CD4-positive, alpha-beta T cell treated with Interleukin-21 for 1 hour (primary cell): ENCODE measurements around the gene TPRN.

Source experiments
- DNase-seq: peaks from one replicate; pipeline ENCODE4 v3.0.0-alpha.2; 2020

Gene TPRN

DNA sequence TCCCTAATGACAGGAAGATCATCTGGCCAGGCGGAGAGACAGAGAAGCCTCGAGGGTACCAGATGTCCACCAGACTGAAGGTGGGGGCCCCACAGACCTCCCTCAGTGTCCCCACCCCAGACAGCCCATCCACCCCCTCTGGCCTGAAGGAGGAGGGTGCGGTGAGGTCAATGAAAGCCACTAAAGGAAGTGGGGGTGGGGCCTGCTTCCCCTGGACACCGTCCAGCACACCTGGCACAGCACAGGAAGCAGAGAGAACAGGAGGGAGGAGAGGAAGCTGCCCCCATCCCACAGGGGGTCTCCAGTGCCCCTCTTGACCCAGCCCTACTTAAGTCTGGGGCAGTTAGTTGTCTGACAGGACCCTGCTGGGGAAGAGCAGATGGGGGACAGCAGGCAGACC, 41.9 kb downstream of the TPRN start:
- no peak for DNase-seq

DNA sequence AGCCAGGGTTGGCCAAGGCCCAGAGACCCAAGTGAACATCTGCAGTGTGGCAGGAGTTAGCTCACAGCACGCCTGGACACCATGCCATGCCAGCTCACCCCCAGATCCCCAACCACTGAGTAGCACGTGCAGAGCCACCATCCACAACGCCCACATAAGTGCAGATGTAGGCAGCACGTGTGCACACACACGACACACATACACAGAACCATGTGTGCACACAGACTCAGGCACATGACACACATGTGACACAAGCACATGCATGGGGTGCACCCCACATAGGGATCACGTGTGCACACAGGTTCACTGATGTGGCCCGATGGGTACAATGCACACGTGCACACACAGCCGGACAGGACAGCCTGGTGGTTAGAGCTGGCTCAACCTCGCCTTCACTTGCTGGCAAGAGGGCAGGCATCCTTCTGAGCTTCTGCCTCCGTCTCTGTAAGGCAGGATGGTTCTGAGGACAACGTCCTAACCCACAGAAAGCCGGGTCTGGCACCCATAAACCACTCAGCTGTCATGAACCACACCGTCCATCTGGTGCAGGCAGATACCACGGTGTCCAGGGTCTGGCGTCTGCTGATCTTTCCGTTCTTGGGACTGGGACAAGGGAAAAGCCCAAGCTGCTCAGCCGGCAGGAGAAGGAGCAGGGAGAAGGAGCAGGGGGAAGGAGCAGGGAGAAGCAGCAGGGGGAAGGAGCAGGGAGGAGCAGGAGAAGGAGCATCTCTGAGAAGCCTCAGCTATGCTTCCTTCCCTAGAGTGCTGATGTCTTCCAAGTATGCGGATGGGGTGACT, 42.7 kb downstream of the TPRN start:
- DNase-seq, result no peak

DNA sequence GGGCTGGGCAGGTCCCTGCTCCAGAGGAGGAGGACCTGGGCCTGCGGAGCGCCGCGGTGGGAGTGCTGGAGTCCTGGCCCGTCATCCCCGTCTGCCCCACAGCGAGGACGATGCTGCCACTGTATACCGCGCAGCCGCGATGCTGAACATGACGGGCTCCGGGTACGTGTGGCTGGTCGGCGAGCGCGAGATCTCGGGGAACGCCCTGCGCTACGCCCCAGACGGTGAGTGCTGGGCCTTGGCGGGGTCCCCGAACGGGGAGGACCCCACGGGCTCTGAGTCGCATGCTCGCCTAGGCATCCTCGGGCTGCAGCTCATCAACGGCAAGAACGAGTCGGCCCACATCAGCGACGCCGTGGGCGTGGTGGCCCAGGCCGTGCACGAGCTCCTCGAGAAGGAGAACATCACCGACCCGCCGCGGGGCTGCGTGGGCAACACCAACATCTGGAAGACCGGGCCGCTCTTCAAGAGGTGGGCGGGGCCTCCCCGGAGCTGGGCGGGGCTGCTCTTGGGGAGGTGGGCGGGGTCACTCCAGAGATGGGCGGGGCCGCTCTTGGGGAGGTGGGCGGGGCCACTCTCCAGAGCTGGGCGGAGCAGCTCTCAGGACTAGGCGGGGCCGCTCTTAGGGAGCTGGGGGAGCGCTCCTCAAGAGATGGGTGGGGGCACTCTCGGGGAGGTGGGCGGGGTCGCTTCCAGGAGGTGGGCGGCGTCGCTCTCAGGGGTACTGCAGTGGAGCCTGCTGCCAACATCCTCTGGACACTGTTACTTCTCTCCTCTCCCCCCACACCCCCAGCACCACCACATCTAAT, 43.8 kb downstream of the TPRN start:
- peak; percentile 60 for DNase-seq

DNA sequence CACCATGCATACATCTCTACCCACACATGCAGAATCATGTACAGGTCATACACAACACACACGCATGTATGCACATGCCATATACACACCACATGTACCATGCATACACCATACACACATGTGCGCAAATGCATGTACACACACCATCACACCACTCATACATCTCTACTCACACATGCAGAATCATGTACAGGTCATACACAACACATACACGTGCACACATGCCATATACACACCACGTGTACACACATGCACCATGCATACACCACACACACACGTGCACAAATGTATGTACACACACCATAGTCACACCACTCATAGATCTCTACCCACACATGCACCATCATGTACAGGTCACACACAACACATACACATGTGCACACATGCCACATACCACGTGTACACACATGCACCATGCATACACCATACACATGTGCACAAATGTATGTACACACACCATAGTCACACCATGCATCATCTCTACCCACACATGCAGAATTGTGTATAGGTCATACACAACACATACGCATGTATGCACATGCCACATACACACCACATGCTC, 47.6 kb downstream of the TPRN start:
- DNase-seq, result no peak

DNA sequence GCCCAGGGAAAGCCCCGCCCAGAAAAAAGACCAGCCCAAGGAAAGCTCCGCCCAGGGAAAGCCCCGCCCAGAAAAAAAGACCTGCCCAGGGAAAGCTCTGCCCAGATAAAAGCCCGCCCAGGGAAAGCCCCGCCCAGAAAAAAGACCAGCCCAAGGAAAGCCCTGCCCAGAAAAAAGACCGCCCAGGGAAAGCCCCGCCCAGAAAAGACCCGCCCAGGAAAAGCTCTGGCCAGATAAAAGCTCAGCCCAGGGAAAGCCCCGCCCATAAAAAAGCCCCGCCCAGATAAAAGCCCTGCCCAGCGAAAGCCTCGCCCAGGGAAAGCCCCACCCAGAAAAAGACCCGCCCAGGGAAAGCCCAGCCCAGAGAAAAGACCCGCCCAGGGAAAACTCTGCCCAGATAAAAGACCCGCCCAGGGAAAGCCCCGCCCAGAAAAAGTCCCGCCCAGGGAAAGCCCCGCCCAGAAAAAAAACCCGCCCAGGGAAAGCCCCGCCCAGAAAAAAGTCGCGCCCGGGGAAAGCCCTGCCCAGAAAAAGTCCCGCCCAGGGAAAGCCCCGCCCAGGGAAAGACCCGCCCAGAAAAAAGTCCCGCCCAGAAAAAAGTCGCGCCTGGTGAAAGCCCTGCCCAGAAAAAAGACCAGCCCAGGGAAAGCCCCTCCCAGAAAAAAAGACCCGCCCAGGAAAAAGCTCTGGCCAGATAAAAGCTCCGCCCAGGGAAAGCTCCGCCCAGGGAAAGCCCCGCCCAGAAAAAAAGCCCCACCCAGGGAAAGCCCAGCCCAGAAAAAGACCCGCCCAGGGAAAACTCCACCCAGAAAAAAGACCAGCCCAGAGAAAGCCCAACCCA, 49.7 kb downstream of the TPRN start:
- DNase-seq, result peak; percentile 59

DNA sequence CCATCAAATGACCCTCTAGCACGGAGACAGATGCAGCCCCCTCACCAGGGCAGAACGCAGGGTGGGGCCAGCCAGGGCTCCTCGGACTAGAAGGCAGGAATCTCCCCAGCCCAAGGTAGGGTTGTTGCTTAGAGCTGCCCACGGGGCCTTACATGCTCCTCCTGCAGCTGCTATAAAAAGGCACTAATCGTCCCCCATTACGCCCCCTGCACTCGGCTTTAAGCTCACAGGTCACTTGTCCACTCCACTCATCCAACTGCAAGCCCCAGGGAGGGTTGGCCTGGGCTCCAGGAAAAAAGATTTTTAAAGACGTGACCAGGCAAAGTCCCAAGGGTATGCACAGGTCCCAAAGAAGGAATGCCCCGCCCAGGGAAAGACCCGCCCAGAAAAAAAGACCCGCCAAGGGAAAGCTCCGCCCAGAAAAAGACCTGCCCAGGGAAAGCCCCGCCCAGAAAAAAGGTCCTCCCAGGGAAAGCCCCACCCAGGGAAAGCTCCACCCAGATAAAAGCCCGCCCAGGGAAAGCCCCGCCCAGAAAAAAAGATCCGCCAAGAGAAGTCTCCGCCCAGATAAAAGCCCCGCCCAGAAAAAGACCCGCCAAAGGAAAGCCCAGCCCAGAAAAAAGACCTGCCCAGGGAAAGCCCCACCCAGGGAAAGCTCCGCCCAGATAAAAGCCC, 50.5 kb downstream of the TPRN start:
- DNase-seq, result no peak

DNA sequence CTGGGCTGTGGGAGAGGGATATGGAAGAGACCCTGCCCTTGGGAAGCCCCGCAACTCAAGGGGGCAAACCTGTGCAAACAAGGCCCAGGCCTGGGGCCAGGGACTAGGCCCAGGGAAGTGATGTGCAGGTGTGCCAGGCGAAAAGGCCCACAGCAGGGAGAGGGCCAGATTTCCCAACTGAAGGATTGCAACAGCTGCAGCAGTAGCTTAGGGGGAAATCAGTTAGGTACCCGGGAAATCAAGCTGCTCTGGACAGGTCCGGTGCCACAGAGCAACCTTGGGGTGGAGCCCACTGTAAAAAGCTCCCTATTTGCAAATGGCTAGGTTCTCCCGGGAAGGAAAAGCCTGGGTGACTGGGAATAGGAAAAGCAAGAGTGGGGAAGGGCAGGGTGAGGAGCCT, 51.2 kb downstream of the TPRN start:
- DNase-seq, result no peak

DNA sequence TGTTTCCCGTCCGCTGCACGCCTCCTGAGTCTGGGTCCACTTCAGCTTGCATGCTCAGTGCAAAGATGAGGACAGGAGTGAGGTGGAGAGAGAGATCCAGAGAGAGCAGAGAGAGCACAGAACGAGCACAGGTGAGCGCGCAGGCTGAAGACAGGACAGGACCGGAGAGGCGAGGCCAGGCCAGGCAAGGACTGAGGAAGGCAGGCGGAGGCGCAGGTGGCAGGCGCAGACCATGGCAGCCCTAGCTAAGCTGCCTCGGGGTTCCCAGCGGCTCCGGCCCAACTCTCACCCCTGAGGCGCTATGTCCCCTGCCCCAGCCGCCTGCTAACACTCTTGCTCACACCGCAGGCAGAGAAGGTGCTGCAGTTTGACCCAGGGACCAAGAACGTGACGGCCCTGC, 51.9 kb downstream of the TPRN start:
- no peak for DNase-seq

DNA sequence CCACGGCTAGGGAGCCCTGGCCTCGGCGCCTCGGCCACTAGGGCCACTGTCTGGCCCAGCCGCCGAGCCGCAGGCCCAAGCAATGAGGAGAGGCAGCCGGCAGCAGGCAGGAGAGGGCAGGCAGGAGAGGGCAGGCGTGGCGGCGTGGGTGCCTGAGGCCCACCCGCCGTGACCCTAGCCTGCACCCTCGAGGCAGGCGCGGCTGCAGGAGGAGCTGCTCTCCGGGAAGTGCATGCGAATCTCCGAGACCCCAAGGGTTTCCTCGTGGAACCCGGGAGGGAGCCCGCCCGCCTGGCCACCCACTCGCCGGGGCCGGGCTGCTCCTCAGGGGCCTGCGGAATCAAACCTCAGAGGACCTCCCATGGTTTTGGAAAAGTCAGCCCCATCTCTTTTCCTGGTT, 52.3 kb downstream of the TPRN start:
- DNase-seq, result no peak

DNA sequence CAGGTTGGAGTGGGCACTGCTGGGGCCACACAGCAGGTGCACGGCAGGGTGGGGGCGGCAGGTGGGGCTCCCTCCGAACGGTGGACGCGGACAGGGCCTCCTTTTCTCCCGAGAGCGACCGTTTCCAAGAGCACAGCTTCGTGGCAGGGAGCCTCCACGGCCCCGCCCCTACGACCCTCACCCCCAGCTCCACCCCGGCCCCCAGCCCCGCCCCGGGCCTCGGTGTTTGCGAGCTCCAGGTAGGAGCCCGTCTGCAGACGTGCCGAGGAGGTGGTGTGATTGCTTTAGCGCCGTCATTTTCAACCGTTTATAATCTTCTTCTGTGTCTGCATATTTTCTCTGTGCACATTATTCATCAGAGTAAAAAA, 52.8 kb downstream of the TPRN start:
- no peak for DNase-seq

DNA sequence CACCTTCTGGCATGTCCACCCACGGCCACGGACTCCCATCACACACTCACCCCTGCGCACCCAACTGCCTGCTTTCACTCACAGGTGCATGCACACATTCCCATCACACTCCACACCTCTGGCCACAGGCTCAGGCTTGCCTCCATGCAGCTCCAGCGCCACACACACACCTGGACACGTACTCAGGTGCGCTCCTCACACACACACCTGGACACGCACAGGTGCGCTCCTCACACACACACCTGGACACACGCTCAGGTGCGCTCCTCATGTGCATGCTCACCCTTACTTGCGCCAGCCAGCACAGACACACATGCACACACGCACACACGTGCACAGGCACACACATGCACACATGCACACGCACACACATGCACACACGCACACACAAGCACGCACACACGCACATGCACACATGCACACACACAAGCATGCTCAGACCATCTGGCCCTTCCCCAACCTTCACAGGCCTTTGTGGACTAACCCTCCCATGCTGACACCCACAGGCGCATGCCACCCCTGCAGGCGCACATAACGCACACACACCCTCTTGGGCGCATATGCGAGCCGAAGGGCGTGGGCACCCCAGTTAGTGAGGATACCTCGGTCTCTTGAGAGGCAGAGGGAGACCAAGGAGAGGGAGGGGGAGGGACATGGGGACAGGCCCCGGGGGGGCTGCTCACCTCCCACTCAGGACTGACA, 53.3 kb downstream of the TPRN start:
- no peak for DNase-seq

DNA sequence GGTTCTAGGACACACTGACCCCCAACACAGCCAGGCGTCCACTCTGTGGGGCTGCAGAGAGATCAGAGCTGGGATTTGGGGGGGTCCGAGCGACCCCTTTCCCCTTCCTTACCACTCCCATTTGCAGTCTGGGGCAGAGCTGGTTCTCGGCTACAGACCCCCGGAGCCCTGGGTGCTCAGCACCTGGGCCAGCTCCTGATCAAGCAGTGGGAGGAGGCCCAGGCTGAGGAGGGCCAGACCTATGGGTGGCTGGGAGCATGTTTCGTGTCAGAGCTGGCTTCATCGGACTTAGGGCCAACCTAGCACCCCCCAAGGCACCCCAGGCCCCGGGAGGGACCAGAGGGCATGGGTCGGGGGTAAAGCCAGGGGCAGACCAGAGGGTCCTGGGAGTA, 54.0 kb downstream of the TPRN start:
- no peak for DNase-seq

DNA sequence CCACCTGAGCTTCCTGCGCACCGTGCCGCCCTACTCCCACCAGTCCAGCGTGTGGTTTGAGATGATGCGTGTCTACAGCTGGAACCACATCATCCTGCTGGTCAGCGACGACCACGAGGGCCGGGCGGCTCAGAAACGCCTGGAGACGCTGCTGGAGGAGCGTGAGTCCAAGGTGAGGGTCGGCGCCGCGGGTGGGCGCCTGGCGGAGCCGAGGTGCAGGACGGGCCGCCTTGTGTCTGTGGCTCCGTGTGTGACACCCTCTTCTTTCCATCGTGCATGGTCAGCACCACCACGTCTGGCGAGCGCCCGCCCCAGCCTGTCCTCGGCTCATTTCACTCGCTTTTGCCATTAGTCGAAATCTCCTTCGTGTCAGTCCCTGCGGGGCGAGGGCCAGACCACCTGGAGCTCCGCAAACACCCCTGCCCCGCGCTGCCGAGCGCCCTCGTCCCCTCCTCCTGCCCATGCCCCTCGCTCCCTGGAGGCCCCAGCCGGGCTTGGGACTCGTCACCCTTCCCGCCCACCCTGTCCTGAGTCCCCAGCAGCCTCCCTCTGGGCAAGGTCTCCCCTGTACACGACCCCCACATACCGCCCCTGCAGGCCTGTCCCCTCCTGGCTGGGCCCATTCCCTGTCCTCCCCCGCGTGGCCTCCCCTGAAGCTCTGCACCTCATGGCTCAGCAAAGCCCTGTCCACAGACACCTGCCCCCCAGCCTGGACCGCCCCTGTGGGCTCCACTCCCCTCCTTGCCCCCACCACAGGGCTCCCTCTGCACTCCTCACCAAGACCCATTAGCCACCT, 54.6 kb downstream of the TPRN start:
- no peak for DNase-seq

DNA sequence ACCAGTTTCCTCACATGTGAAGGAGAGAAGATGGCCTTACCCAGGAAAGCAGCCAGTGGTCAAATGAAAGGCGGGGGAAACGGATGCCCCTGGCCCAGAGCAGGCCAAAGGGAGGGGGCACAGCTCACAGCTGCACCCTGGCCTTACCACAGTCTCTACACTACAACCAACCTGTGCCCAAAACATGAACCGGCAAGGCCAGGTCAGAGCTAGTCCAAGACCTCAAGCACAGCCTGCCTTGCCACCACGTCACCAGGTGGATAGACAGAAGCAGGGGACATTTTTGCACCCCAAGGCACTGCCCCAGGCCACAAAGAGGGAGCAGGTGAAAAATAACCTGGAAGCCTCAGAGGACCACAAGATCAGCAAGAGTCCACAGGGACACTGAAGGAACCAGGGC, 57.1 kb downstream of the TPRN start:
- DNase-seq, result no peak

DNA sequence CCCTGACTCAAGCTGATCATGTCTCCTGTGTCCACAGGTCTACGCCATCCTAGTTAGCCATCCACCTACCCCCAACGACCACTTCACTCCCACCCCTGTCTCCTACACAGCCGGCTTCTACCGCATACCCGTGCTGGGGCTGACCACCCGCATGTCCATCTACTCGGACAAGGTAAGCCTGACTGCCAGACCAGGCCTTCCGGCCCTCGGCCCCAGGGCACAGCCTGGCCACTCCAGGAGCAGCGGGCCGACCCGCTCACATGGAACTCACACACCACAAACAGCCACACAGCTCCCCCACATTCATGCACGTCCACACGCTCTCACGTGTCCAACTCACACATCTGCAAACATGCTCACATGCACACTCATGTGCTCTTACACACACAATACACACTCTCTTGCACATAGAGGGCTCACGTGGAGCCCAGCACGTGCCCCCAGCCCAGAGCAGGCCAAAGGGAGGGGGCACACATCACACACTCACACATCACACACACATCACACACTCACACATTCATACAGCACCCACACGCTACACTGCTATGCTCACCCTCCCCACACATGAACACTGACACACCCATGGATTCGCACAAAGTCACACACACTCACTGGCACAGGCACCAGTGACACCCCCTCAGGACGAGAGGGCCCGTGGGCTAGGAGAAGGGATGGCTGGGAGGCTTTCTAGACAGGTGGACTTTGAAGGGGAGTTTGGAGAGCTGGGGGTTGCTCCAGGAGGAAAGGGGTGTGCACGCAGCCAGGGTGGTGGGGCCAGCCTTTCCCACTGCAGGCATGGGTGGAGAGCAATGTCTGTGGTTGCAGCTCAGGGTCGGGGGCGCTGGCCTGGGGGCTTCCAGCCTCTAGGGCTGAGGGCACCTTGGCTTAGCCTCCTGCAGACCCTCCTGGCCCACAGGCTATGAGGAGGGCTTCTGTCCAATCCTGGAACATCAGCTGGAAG, 58.3 kb downstream of the TPRN start:
- no peak for DNase-seq
